NCI-H187 (cell line): ENCODE results near the gene PCBP4.
"Not testable (repeated sequence)": the region's sequence is repeated elsewhere in the genome, so short reads cannot be mapped to it uniquely, and the experiment has no call there.

ENCODE experiments used
- DNase-seq, 2 experiments: peaks; one replicate each; lab custom pipeline; 2025; lab: John Stamatoyannopoulos, UW

PCBP4 gene

GRCh38 chr3:51994530-51994929 is 27.3 kb upstream of the PCBP4 start:
- DNase-seq: no peak

- not testable (repeated sequence) for DNase-seq
Measured at GRCh38 chr3:51993657-51994056, 26.4 kb upstream of the PCBP4 start.

DNA sequence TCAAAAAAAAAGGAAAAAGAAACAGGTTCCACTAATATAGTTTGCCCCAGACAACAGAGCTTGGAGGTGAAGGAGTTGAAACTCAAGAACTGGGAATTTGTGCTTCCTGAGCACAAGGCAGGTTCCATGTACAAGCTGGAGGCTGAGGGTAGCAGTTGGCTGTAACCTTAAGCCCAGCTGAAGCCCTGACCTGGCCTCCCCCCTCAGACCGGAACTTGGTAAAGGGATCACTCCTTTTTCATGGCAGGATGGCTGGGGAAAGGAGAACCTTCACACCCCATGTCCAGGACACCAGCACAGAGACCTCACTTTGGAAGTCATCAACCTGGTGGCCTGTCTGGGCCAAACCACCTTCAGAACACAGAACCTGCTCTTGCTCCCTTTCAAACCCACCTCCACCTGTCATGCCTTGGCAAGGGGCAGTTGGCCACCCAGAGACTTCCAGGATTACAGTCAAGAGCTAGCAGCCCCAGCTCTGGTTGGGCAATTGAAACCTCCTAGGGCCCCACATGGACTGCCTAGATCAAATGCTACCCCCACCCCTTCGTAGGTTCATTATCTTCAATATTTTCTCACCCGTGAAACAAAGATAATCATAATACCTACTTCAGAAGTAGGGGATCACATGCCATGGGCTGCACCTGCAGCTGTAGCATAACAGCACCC is 24.9 kb upstream of the PCBP4 start:
- no peak for DNase-seq

GRCh38 chr3:51990501-51990971 is 23.3 kb upstream of the PCBP4 start:
- not testable (repeated sequence) for DNase-seq

DNA sequence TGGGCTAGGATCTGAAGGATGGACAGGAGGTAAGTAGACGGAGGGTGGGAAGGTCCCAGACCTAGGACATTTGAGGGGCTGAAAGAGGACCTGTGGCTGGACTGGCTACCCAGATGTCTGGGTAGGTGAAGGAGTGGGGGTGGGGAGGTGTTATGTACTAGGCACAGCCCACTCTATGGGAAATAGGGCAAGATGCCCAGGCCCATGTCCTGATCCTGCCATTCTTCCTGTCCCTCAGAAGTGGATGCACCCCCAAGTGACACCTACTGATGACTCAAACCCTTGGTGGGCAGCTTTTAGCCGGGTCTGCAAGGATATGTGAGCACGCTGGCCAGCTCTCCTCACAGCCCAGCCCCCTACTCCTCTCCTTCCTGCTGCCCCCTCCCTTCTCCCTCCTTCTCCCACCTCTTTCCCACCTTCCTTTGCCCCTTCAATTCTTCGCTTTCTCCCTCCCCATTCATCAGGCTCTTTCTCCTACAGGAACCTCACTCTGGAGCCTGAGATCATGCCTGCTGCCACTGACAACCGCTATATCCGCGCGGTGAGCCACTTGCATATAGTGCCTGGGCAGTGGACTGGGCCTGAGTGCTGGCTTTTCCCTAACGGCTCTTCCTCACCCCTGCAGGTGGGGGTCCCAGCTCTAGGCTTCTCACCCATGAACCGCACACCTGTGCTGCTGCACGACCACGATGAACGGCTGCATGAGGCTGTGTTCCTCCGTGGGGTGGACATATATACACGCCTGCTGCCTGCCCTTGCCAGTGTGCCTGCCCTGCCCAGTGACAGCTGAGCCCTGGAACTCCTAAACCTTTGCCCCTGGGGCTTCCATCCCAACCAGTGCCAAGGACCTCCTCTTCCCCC is 21.3 kb upstream of the PCBP4 start:
- no peak for DNase-seq

- DNase-seq: no peak
Measured at GRCh38 chr3:51987568-51987967, 20.3 kb upstream of the PCBP4 start.

DNA sequence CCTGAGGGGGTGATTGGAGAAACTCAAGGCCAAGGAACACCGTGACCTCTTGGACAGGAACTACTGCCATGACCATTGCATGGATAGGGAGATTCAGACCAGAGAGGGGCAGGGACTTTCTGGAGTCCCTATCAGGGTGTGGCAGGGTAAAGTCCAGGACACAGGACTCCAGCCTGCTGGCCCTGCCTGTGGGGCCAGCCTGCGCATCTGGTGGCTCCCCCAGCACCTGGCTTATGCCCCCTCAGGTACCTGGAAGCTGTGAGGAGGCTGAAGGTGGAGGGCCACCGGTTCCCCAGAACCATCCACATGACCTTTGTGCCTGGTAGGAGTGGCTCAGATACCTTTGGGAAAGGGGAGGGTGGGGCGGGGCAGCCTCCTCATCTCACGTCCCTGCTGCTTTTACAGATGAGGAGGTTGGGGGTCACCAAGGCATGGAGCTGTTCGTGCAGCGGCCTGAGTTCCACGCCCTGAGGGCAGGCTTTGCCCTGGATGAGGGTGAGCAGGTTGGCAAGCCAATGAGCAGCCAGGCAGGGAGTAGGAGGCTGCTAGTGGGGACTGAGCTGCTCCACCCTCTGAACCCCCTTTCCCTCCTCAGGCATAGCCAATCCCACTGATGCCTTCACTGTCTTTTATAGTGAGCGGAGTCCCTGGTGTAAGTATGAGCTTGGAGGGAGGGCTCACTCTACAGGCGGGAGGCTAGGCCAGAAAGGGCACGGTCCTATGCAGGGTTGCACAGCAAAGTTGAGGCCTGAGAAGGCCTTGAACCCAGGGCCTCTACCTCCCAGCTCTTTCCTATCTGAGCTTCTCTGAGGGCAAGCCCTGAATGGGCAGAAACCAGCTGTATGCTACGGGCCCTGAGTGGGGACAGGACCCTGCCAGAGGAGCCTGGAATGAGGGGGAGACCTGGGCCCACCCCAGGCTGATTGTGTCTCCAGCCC is 19.0 kb upstream of the PCBP4 start:
- DNase-seq: no peak

- no peak for DNase-seq
Measured at GRCh38 chr3:51985063-51985462, 17.8 kb upstream of the PCBP4 start.

GRCh38 chr3:51984269-51984647 is 17.0 kb upstream of the PCBP4 start:
- DNase-seq: no peak

DNA sequence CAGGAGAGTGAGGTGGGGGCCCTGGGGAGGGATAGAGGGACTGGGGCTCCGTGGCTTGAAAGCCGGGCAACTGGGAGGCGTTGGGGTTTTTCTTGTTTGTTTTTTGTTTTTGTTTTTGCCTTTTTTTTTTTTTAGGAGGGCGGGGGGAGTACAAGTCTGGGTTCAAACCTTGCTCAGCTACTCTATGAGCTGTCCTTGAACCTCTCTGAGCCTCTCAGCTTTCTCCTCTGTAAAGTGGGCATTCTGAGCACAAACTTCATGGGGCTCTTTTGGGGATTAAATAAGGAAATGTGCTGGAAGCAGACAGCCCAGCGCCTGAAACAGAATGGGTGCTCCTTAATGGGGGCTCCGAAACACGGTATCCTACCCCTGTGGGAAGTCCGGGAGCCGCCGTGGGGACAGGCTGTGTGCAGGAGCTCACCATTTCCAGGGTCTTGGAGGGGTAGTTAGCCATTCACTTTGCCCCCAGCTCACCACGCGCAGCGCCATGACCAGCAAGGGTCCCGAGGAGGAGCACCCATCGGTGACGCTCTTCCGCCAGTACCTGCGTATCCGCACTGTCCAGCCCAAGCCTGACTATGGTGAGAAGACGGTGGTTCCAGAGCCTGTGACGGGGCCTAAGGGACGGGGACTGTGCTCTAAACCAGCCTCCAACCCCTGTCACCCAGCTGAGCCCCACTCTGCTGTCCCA is 16.5 kb upstream of the PCBP4 start:
- DNase-seq: no peak

DNA sequence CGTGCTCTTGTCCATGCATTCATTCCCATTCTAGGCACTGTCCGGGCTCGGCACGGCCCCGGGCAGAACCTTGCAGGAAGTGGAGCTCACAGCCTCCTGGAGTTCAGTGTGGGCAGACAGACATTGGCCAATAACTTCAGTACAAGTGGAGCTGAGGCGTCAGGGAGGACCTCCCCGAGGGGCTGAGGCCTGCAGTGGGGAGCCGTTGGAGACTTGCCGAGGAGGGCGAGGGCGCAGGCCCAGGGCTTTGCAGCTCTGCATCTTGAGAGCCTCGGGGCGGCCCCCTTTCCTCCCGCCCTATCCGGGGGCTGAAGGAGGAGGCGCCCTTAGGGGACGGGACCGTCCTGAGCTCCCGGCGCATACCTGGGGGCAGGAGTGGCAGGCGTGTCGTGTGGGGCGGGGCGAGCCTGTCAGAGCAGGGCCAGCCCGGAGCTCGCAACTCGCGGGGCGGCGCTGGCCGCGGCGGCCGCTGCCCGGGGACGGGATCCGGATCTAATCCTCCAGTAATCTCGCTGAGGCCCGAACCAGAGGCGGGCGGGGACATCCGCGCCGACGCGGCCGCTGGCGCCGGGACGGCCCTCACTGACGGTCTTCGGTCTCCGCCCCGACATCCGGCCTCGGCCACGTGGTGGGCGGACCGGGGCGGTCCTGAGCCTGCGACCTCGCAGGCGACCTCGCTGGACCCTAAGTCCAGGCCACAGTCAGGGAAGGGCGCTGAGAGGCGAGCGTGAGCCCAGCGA is 15.8 kb upstream of the PCBP4 start, which contains the start of gene ACY1:
Gene ACY1 (plus strand): TSS at position 698 of the 740 bp plus-strand sequence. CDS start 530 bp downstream, outside the sequence.
- peak in 1 of 2 experiments; percentile 18 for DNase-seq

DNA sequence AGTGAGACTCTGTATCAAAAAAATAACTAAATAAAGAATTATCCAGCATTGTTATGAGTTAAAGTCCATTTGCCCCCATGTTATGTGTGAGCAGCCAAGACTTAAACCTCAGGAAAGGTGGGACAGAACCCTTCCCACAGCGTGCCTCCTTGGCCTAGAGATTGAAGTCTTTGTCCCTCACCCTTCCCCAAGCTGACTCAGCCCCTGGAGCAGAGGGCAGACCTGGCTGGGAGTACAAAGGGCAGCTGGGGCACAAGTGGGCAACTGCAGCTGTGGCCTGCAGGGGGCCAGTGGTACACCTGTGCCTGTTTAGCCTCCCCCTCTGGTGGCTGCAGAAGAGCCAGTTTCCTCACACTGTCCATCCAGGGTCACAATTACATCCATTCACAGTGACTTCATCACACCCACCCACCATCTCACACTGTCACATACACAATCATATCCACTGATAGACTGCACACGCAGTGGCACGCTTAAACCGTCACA is 15.1 kb upstream of the PCBP4 start:
- no peak for DNase-seq

- DNase-seq: no peak
Measured at GRCh38 chr3:51980253-51980652, 13.0 kb upstream of the PCBP4 start.

GRCh38 chr3:51978143-51978502 is 10.9 kb upstream of the PCBP4 start:
- DNase-seq: no peak

DNA sequence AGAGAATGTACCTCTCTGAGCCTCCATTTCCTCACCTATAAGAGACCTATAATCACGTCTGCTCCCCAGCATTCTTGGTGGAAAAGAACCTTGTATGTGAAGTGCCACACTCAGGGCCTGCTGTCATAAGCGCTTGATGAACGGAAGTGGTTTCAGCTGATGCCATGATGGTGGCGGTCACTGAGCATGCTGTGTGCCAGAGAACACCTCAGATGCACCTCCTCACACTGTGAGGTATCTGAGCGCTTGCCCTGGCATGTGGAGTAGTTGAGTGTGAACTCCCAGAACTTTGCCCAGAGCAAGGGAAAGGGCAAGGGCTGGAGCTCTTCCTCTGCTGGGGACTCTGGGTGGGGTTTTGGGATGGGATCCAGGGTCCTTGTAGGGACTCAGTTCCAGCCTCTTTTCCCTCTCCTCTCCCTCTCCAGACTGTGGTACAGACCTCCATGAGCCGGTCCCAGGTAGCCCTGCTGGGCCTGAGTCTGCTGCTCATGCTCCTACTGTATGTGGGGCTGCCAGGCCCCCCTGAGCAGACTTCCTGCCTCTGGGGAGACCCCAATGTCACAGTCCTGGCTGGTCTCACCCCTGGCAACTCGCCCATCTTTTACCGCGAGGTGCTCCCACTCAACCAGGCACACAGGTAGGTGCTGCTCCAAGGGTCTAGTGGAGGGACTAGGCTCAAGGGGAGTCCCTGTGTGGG is 10.3 kb upstream of the PCBP4 start:
- no peak for DNase-seq

DNA sequence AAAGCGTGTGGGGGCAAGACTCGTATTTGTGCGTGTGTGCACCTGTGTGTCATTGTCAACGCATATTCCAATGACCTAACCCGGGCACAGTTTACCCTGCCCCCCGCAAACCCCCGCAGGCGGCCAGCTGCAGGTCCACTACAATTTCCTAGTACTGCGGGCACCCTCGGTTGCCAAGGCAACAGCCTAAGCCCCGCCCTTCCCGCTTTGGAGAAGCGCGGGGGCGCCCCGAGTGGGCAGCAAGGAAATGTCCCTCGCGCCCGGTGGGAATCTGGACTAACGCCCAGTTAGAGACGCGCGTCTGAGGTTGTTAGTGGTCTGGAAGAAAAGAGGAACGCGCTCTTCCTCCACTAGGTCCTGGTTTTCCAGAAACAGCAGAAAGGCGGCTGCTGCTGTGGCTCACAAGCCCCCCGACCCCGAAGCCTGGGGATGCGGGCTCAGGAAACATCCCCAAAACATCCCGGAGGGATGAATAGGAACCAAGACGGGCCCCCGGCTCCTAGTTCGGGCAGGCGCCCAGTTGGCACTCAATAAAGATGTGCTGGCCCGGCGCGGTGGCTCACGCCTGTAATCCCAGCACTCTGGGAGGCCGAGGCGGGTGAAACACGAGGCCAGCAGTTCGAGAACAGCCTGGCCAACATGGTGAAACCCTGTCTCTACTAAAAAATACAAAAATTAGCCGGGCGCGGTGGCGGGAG is 8.7 kb upstream of the PCBP4 start:
- DNase-seq: no peak

- DNase-seq: no peak
Measured at GRCh38 chr3:51974963-51975851, 8.0 kb upstream of the PCBP4 start, which contains the start of gene ABHD14A. Gene ABHD14A, plus strand, starts transcription at chr3:51975064. Its CDS starts 72 bp downstream, at chr3:51975136.

DNA sequence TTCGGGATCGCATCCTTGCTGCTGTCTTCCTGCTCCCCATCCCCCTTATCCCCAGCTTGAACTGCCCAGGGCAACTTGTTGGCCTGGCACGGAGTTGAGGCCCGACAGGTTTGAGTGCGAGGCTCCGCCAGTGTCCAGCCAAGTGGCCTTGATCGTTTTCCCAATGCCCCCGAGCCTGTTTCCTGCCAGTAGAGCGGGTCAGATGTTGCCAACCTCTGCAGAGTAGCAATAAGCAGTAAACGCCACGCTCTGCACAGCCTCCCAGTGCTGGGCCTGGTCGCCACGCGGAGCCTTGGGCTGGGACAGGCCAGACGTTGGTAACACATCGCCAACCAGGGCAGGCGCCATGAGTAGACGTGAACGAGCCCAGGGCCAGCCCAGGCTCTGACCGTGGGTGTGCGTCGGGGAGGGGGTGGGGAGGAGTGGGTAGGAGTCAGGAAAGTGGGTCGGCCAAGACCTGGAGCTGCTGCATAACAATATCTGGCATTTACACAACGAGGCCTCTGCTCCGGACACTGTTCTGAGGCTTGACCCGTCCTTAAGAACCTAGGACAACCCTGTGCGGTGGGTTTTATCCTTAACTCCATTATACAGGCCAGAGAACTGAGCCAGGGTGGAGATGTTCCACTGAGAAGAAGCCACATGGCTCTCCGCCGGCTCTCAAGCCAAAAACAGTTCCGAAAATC is 7.2 kb upstream of the PCBP4 start:
- DNase-seq: no peak
